Muscle layer of colon (tissue), 2 donors: Measurements from ENCODE around the gene PTCH2.

Experiments
- H3K27ac ChIP-seq: one replicate; pipeline ENCODE4 v1.7.0; 2013; ENCODE audit warnings: low read depth, mild to moderate bottlenecking, low read length, moderate library complexity
- H3K27me3 ChIP-seq, 2 donors: one replicate each; pipeline ENCODE4 v1.7.0; 2013; ENCODE audit warnings: low read length in 2 of 2, mild to moderate bottlenecking in 2 of 2; ENCODE audit not compliant: insufficient read depth in 2 of 2, control insufficient read depth in 1 of 2
- H3K36me3 ChIP-seq: one replicate; pipeline ENCODE4 v1.7.0; 2013; ENCODE audit warnings: mild to moderate bottlenecking, low read length; ENCODE audit not compliant: insufficient read depth
- H3K4me1 ChIP-seq: one replicate; pipeline ENCODE4 v1.7.0; 2013; ENCODE audit warnings: mild to moderate bottlenecking, low read length; ENCODE audit not compliant: insufficient read depth
- H3K4me3 ChIP-seq, 2 donors: one replicate each; pipeline ENCODE4 v1.7.0; 2013; ENCODE audit warnings: low read length in 2 of 2, low read depth in 1 of 2, mild to moderate bottlenecking in 1 of 2, moderate library complexity in 1 of 2
- H3K9ac ChIP-seq: one replicate; pipeline ENCODE4 v1.7.0; 2013; ENCODE audit warnings: low read length
- H3K9me3 ChIP-seq: one replicate; pipeline ENCODE4 v1.7.0; 2013; ENCODE audit warnings: mild to moderate bottlenecking, low read length
- donor health status: abdominal sarcoma.
- donor health status: Adenocarcinoma of cecum.

The PTCH2 gene

GRCh38 chr1:44783697-44784093 lies 59.4 kb downstream of the PTCH2 start:
- Histone ChIP-seq H3K27ac (no peak overlapping the region), H3K4me1 (peaks cover 27% of the 10 kb centered on the region), H3K9ac (no peak overlapping the region), H3K9me3 (no peaks in the 10 kb centered on the region), H3K27me3 (no peaks in the 10 kb centered on the region), H3K4me3 (peak overlapping the region; percentile 27 to 60), H3K36me3 (peaks cover 13% of the 10 kb centered on the region)

- no peak overlapping the region for H3K27ac ChIP-seq
- H3K9me3 ChIP-seq: no peaks in the 10 kb centered on the region
- peaks cover 27% of the 10 kb centered on the region for H3K4me1 ChIP-seq
- peaks cover 29% of the 10 kb centered on the region for H3K36me3 ChIP-seq
- H3K4me3 ChIP-seq: no peak overlapping the region
- H3K9ac ChIP-seq: no peak overlapping the region
- no peaks in the 10 kb centered on the region for H3K27me3 ChIP-seq
Observed at GRCh38 chr1:44780583-44781121, 62.4 kb downstream of the PTCH2 start.

GRCh38 chr1:44778705-44779576 lies 64.1 kb downstream of the PTCH2 start:
- Histone ChIP-seq H3K9ac (no peak overlapping the region), H3K4me1 (peaks cover 15% of the 10 kb centered on the region), H3K36me3 (peaks cover 29% of the 10 kb centered on the region), H3K9me3 (no peaks in the 10 kb centered on the region), H3K4me3 (no peak overlapping the region), H3K27ac (no peak overlapping the region), H3K27me3 (no peaks in the 10 kb centered on the region)

- H3K27ac ChIP-seq: no peak overlapping the region
- H3K4me3 ChIP-seq: no peak overlapping the region
- peaks cover 29% of the 10 kb centered on the region for H3K36me3 ChIP-seq
- peaks cover 10% of the 10 kb centered on the region for H3K4me1 ChIP-seq
- H3K9me3 ChIP-seq: no peaks in the 10 kb centered on the region
- H3K27me3 ChIP-seq: no peaks in the 10 kb centered on the region
- H3K9ac ChIP-seq: no peak overlapping the region
Observed at GRCh38 chr1:44777969-44778635, 65.0 kb downstream of the PTCH2 start.

- Histone ChIP-seq H3K36me3 (peaks cover 29% of the 10 kb centered on the region), H3K4me3 (no peak overlapping the region), H3K9me3 (no peaks in the 10 kb centered on the region), H3K27me3 (no peaks in the 10 kb centered on the region), H3K9ac (no peak overlapping the region), H3K4me1 (peaks cover 10% of the 10 kb centered on the region), H3K27ac (no peak overlapping the region)
Observed at GRCh38 chr1:44777547-44777946, 65.5 kb downstream of the PTCH2 start.

GRCh38 chr1:44776730-44777068 lies 66.4 kb downstream of the PTCH2 start:
- peaks cover 10% of the 10 kb centered on the region for H3K4me1 ChIP-seq
- H3K9ac ChIP-seq: peak overlapping the region; percentile 70
- H3K27me3 ChIP-seq: no peaks in the 10 kb centered on the region
- no peaks in the 10 kb centered on the region for H3K9me3 ChIP-seq
- peak overlapping the region; percentile 86 to 96 for H3K4me3 ChIP-seq
- peak overlapping the region; percentile 38 for H3K27ac ChIP-seq
- peaks cover 29% of the 10 kb centered on the region for H3K36me3 ChIP-seq

- Histone ChIP-seq H3K9me3 (no peaks in the 10 kb centered on the region), H3K4me1 (peaks cover 10% of the 10 kb centered on the region), H3K27me3 (no peaks in the 10 kb centered on the region), H3K27ac (peak overlapping the region; percentile 99), H3K4me3 (peak overlapping the region; percentile 86 to 96), H3K9ac (peak overlapping the region; percentile 70), H3K36me3 (peaks cover 25% of the 10 kb centered on the region)
Observed at GRCh38 chr1:44775930-44776729, 66.9 kb downstream of the PTCH2 start.

- peaks cover 21% of the 10 kb centered on the region for H3K36me3 ChIP-seq
- peak within 1 kb of the TSS; percentile 99 for H3K27ac ChIP-seq
- peaks cover 10% of the 10 kb centered on the region for H3K4me1 ChIP-seq
- H3K27me3 ChIP-seq: no peaks in the 10 kb centered on the region
- H3K4me3 ChIP-seq: peak within 1 kb of the TSS; percentile 86 to 96
- H3K9me3 ChIP-seq: no peaks in the 10 kb centered on the region
- peak within 1 kb of the TSS; percentile 97 for H3K9ac ChIP-seq
Observed at GRCh38 chr1:44775078-44775929, 67.7 kb downstream of the PTCH2 start, which contains the start of gene RPS8. RPS8 (plus strand) TSS chr1:44775540; CDS start chr1:44775597, 57 bp downstream.
